GM21786 (cell line): ENCODE results near the gene ZNF221.
"Not testable (repeated sequence)": the region's sequence is repeated elsewhere in the genome, so short reads cannot be mapped to it uniquely, and the experiment has no call there.

Source experiments
- ATAC-seq: cut with Tn5 transposase; IDR thresholded peaks from one replicate; pipeline ENCODE4 v1.9.1; 2021; ENCODE audit not compliant: unreplicated experiment

The ZNF221 gene

GRCh38 chr19:43950834-43951645, at the start of gene ZNF221:
ZNF221 (plus strand) TSS chr19:43951228; CDS start chr19:43962727, 11,499 bp downstream.
- ATAC-seq: peak; percentile 82

GRCh38 chr19:43901395-43902390, 49.3 kb upstream of the ZNF221 start:
- ATAC-seq: peak; percentile 74

- ATAC-seq: no peak
Measured at GRCh38 chr19:43902399-43902798, 48.6 kb upstream of the ZNF221 start.

- ATAC-seq: no peak
Measured at GRCh38 chr19:43905897-43906296, 45.1 kb upstream of the ZNF221 start.

- ATAC-seq: no peak
Measured at GRCh38 chr19:43906774-43907173, 44.3 kb upstream of the ZNF221 start.

- no peak for ATAC-seq
Measured at GRCh38 chr19:43908659-43909058, 42.4 kb upstream of the ZNF221 start.

GRCh38 chr19:43910884-43911283, 40.1 kb upstream of the ZNF221 start:
- no peak for ATAC-seq

- ATAC-seq: no peak
Measured at GRCh38 chr19:43913383-43913782, 37.6 kb upstream of the ZNF221 start.

- ATAC-seq: no peak
Measured at GRCh38 chr19:43914051-43914450, 37.0 kb upstream of the ZNF221 start.

- no peak for ATAC-seq
Measured at GRCh38 chr19:43923875-43924274, 27.2 kb upstream of the ZNF221 start.

- no peak for ATAC-seq
Measured at GRCh38 chr19:43928820-43929219, 22.2 kb upstream of the ZNF221 start.

GRCh38 chr19:43934055-43934984, 16.7 kb upstream of the ZNF221 start:
- ATAC-seq: no peak

- peak; percentile 87 for ATAC-seq
Measured at GRCh38 chr19:43934985-43935708, 15.9 kb upstream of the ZNF221 start, which contains the start of gene ZNF45. ZNF45 (minus strand) TSS chr19:43935282; CDS start chr19:43922185, 13,097 bp downstream.

- no peak for ATAC-seq
Measured at GRCh38 chr19:43936188-43936587, 14.8 kb upstream of the ZNF221 start.

GRCh38 chr19:43939557-43940260, 11.3 kb upstream of the ZNF221 start:
- no peak for ATAC-seq

- no peak for ATAC-seq
Measured at GRCh38 chr19:43940719-43941118, 10.3 kb upstream of the ZNF221 start.

- no peak for ATAC-seq
Measured at GRCh38 chr19:43941209-43941608, 9.8 kb upstream of the ZNF221 start.

GRCh38 chr19:43947412-43947811, 3.6 kb upstream of the ZNF221 start:
- not testable (repeated sequence) for ATAC-seq

GRCh38 chr19:43949803-43950202, 1.2 kb upstream of the ZNF221 start:
- ATAC-seq: not testable (repeated sequence)
